ENCODE measurements around the gene COMMD9. TPM values are rescaled to one million over a fixed set of nuclear protein-coding genes. Genes with fewer than 3 reads are reported as not detected.

COMMD9 gene
- total and polyA plus RNA-seq, 4 donors: 50.1 to 152 (median 121) TPM

DNA sequence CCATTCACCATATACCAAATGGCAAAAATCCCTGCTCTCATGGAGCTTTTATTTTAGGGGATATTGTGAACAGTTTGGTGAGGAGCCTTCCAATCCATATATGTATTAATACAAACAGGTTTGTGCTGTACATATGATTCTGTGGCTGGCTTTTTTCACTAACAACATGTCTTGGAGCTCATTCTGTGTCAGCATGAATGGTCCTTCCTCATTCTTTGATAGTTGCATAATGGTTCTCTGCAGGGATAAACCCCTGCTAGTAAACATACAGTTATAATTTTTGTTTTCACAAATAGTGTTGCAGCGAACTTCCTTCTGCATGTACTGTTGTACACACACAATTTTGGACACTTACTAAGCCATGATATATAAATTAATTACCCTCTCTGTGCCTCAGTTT lies 15.1 kb upstream of the COMMD9 start:
- H3K9me3 ChIP-seq (ENCODE audit: control insufficient read depth, insufficient read depth, low read length): peaks cover 1% of the 10 kb centered on the region
- H3K36me3 ChIP-seq (ENCODE audit: control insufficient read depth, insufficient read depth, low read length): no peaks in the 10 kb centered on the region
- DNase-seq (ENCODE audit: low read depth in 4 of 6, low spot score in 6 of 6): no peak
- no CpG with 5 or more reads among the region's 1 CpG for WGBS (ENCODE audit: insufficient coverage)
- no peaks in the 10 kb centered on the region for H3K27me3 ChIP-seq (ENCODE audit: control insufficient read depth, insufficient read depth, low read length)
- H3K4me3 ChIP-seq (ENCODE audit: low read depth, low read length): no peak overlapping the region
- peaks cover 9% of the 10 kb centered on the region for H3K4me1 ChIP-seq (ENCODE audit: control insufficient read depth, insufficient read depth, low read length)
- no peak overlapping the region for H3K27ac ChIP-seq (ENCODE audit: low read depth, low read length)

DNA sequence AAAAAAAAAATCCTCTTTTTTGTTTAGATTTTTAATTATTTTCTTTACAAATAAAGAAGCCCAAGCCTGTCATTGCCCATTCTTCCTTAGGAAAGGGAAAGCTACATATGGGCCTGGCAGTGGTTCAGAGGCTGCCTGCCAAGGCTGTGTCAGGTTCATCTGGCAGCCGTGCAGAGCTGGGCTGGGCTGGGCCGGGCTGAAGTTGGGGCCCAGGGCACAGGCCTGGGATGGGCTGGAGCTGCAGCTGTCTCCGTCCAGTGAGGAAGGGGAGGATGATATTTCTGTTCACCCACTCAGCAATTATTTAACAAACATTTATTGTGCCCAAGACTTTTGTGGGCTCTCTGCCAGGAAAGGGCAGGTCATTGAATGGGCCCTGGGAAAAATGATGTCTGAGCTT lies 11.4 kb upstream of the COMMD9 start:
- no peaks in the 10 kb centered on the region for H3K36me3 ChIP-seq (ENCODE audit: control insufficient read depth, insufficient read depth, low read length)
- no peaks in the 10 kb centered on the region for H3K27me3 ChIP-seq (ENCODE audit: control insufficient read depth, insufficient read depth, low read length)
- no peak overlapping the region for H3K27ac ChIP-seq (ENCODE audit: low read depth, low read length)
- H3K4me3 ChIP-seq (ENCODE audit: low read depth, low read length): no peak overlapping the region
- DNase-seq (ENCODE audit: low read depth in 4 of 6, low spot score in 6 of 6): peak in 4 of 6 donors; percentile 42 to 90 (median 68)
- H3K4me1 ChIP-seq (ENCODE audit: control insufficient read depth, insufficient read depth, low read length): peaks cover 13% of the 10 kb centered on the region
- WGBS (ENCODE audit: insufficient coverage): 8% methylated on average over 2 of the region's 3 CpGs
- peaks cover 1% of the 10 kb centered on the region for H3K9me3 ChIP-seq (ENCODE audit: control insufficient read depth, insufficient read depth, low read length)

DNA sequence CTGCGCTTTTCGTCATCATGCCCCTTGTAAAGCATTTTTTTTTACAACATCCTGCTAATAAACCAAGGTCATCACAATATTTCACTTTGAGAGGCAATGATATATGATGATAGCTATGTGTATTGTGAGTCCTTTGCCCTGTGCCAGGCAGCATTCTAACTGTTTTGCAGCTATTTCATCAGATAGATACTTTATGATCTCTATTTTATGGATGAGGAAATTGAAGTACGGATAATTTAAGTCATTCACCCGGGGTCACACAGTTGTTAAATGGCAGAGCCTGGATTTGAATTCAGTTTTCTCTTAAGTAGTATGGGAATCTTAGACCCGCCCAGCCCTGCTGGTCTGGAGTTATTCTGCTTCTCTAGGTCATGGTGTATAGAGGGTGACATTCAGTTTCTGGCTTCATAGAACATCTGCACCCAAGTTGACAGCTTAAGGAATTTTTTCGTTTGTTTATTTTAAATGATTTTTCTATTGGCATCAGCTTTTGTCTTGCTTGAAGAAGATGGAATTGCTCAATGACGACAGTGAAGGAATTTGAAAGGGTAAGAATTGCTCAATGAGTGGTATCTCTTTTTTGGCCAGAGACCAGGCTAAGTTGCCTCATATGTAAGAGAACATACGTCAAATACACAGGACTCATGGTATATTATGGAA lies 7.8 kb upstream of the COMMD9 start:
- H3K4me1 ChIP-seq (ENCODE audit: control insufficient read depth, insufficient read depth, low read length): peaks cover 13% of the 10 kb centered on the region
- no peak overlapping the region for H3K27ac ChIP-seq (ENCODE audit: low read depth, low read length)
- 95% methylated on average over 3 of the region's 8 CpGs for WGBS (ENCODE audit: insufficient coverage)
- H3K27me3 ChIP-seq (ENCODE audit: control insufficient read depth, insufficient read depth, low read length): no peaks in the 10 kb centered on the region
- no peaks in the 10 kb centered on the region for H3K36me3 ChIP-seq (ENCODE audit: control insufficient read depth, insufficient read depth, low read length)
- H3K4me3 ChIP-seq (ENCODE audit: low read depth, low read length): no peak overlapping the region
- H3K9me3 ChIP-seq (ENCODE audit: control insufficient read depth, insufficient read depth, low read length): peaks cover 1% of the 10 kb centered on the region
- DNase-seq (ENCODE audit: low read depth in 4 of 6, low spot score in 6 of 6): no peak

DNA sequence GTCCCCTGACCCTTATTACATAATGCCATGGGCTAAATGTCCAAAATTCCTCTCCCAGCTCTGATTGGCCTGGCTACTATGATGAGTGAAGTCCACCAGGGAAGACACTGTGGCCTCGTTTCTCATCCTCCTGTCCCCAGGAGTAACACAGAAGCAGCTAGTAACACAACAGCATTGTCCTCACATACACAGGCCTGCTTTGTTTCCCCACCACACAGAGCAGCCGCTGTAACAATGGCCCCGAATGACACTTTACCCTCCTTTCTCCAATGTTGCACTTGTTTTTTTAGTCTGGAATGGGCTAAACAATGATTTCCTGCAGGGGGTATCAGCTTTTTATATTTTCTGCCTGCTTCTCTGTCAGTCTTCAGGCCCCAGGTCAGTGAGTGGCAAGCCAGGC lies 6.7 kb upstream of the COMMD9 start, which contains the start of gene PRR5L:
Gene PRR5L, plus strand, starts transcription at position 363 of the 400 bp plus-strand sequence. CDS start 104,834 bp downstream, outside the sequence.
- Histone ChIP-seq H3K27ac (ENCODE audit: low read depth, low read length) (no peak within 1 kb of the TSS), H3K27me3 (ENCODE audit: control insufficient read depth, insufficient read depth, low read length) (no peaks in the 10 kb centered on the region), H3K36me3 (ENCODE audit: control insufficient read depth, insufficient read depth, low read length) (no peaks in the 10 kb centered on the region), H3K4me3 (ENCODE audit: low read depth, low read length) (no peak within 1 kb of the TSS), H3K4me1 (ENCODE audit: control insufficient read depth, insufficient read depth, low read length) (peaks cover 9% of the 10 kb centered on the region), H3K9me3 (ENCODE audit: control insufficient read depth, insufficient read depth, low read length) (peaks cover 1% of the 10 kb centered on the region)
- no peak for DNase-seq (ENCODE audit: low read depth in 4 of 6, low spot score in 6 of 6)
- 57% methylated on average over 1 of the region's 3 CpGs for WGBS (ENCODE audit: insufficient coverage)

DNA sequence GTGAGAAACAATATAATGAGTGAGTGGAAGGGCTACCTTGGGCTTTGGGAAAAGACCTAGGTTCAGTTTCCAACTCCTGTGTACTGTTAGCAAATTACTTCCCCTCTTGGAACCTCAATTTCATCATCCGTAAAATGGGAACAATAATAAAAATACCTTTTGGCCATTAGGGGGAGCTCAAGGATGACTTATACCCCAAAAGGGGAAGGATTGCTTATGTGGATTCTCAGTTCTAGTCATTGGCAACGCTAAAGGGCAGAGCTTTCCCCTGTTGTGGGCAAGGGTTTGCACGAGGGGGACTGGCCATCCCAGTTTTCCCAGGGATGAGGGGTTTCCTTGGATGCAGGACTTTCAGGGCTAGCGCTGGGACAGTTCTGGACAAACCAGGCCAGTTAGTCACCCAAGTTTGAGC lies 3.1 kb upstream of the COMMD9 start:
- Histone ChIP-seq H3K4me3 (ENCODE audit: low read depth, low read length) (no peak overlapping the region), H3K4me1 (ENCODE audit: control insufficient read depth, insufficient read depth, low read length) (peaks cover 10% of the 10 kb centered on the region), H3K27me3 (ENCODE audit: control insufficient read depth, insufficient read depth, low read length) (no peaks in the 10 kb centered on the region), H3K27ac (ENCODE audit: low read depth, low read length) (no peak overlapping the region), H3K9me3 (ENCODE audit: control insufficient read depth, insufficient read depth, low read length) (no peaks in the 10 kb centered on the region), H3K36me3 (ENCODE audit: control insufficient read depth, insufficient read depth, low read length) (no peaks in the 10 kb centered on the region)
- DNase-seq (ENCODE audit: low read depth in 4 of 6, low spot score in 6 of 6): peak in 1 of 6 donors; percentile 27
- WGBS (ENCODE audit: insufficient coverage): 23% methylated on average over 3 of the region's 4 CpGs

DNA sequence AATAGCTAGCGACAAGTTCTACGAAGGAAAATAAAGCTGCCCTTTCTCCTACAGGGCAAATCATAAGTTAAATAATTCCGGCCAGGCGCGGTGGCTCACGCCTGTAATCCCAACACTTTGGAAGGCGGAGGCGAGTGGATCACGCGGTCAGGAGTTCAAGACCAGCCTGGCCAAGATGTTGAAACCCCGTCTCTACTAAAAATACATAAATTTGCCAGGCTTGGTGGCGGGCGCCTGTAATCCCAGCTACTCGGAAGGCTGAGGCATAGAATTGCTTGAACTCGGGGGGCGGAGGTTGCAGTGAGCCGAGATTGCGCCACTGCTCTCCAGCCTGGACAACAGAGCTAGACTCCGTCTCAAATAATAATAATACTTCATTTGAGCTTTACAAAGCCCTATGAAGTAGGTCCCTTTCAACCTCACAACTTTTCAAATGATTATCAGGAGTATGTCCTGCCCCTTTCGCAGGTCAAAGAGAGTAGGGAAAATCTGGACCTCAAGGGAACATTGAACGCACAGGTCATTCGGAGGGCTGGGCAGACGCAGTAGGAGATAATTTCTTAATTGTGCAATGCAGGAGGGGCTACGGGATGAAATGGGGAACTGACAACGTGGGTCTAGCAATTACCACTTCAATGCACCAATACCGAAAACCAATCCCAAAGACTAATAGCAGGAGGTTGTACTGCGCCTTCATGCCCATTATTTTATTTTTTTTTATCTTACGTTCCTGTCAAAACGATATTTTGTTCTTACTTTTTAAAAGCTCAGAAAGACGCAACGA lies 590 bp downstream of the COMMD9 start:
- Histone ChIP-seq H3K27me3 (ENCODE audit: control insufficient read depth, insufficient read depth, low read length) (no peaks in the 10 kb centered on the region), H3K4me1 (ENCODE audit: control insufficient read depth, insufficient read depth, low read length) (peaks cover 6% of the 10 kb centered on the region), H3K36me3 (ENCODE audit: control insufficient read depth, insufficient read depth, low read length) (no peaks in the 10 kb centered on the region), H3K4me3 (ENCODE audit: low read depth, low read length) (peak overlapping the region; percentile 70), H3K27ac (ENCODE audit: low read depth, low read length) (no peak overlapping the region), H3K9me3 (ENCODE audit: control insufficient read depth, insufficient read depth, low read length) (no peaks in the 10 kb centered on the region)
- peak in 1 of 6 donors; percentile 41 for DNase-seq (ENCODE audit: low read depth in 4 of 6, low spot score in 6 of 6)
- WGBS (ENCODE audit: insufficient coverage): 42% methylated on average over 26 of the region's 31 CpGs

DNA sequence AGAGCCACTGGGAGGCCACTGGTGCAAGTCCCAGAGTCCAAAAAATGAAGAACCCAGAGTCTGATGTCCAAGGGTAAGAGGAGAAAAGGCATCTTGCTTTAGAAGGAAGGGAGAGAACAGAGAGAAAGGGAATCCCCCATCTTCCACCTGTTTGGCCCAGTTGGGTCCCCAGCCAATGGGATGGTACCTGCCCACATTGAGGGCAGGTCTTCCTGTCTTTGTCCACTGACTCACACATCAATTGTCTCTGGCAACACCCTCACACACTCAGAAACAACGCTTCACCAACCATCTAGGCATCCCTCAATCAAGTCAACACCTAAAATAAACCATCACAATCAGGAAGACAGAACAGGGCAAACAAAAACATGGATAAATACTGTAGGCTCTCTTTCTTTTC lies 6.3 kb downstream of the COMMD9 start:
- Histone ChIP-seq H3K4me3 (ENCODE audit: low read depth, low read length) (no peak overlapping the region), H3K4me1 (ENCODE audit: control insufficient read depth, insufficient read depth, low read length) (peaks cover 15% of the 10 kb centered on the region), H3K9me3 (ENCODE audit: control insufficient read depth, insufficient read depth, low read length) (peaks cover 5% of the 10 kb centered on the region), H3K27me3 (ENCODE audit: control insufficient read depth, insufficient read depth, low read length) (no peaks in the 10 kb centered on the region), H3K36me3 (ENCODE audit: control insufficient read depth, insufficient read depth, low read length) (no peaks in the 10 kb centered on the region), H3K27ac (ENCODE audit: low read depth, low read length) (no peak overlapping the region)
- DNase-seq (ENCODE audit: low read depth in 4 of 6, low spot score in 6 of 6): no peak
- no CpG with 5 or more reads among the region's 1 CpG for WGBS (ENCODE audit: insufficient coverage)

DNA sequence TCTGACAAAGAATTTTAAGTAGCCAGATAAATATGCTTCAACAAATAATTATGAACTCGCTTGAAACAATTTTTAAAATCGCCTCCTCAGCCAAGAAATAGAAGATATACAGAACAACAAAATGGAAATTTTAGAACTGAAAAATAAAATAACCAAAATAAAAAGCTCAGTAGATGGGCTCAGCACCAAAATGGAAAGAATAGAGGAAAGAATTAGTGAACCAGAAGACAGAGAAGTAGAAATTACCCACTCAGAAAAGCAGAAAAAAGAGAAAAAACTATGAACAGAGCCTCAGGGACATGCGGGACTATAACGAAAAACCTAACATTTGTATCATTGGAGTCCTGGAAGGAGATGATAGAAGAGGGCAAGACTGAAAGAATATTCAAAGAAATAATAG lies 7.4 kb downstream of the COMMD9 start:
- WGBS (ENCODE audit: insufficient coverage): no CpG with 5 or more reads among the region's 4 CpGs
- no peaks in the 10 kb centered on the region for H3K27me3 ChIP-seq (ENCODE audit: control insufficient read depth, insufficient read depth, low read length)
- H3K27ac ChIP-seq (ENCODE audit: low read depth, low read length): no peak overlapping the region
- H3K4me3 ChIP-seq (ENCODE audit: low read depth, low read length): no peak overlapping the region
- DNase-seq (ENCODE audit: low read depth in 4 of 6, low spot score in 6 of 6): no peak
- H3K4me1 ChIP-seq (ENCODE audit: control insufficient read depth, insufficient read depth, low read length): peaks cover 15% of the 10 kb centered on the region
- peaks cover 5% of the 10 kb centered on the region for H3K9me3 ChIP-seq (ENCODE audit: control insufficient read depth, insufficient read depth, low read length)
- H3K36me3 ChIP-seq (ENCODE audit: control insufficient read depth, insufficient read depth, low read length): no peaks in the 10 kb centered on the region

DNA sequence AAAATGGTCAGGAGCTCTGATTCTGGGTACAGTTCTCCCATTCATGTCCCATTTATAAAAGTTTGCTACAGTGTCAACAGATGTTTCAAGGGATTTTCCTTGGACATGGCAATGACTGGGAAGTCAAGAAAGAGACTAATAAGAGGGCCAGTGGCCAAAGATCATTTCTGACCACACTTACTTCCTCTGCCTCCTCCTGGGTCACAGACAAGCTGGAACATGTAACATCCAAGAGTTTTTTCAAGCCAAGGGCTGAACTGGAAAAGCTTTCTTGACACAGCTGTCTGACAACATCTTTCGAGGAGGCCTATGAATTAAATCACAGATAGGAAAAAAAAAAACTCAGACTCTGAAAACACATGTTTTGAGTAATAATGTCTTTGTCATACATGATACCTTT lies 8.7 kb downstream of the COMMD9 start:
- no CpG with 5 or more reads among the region's 1 CpG for WGBS (ENCODE audit: insufficient coverage)

More for the DNA sequence above, 8.7 kb downstream of the COMMD9 start:
- peaks cover 15% of the 10 kb centered on the region for H3K4me1 ChIP-seq (ENCODE audit: control insufficient read depth, insufficient read depth, low read length)
- H3K4me3 ChIP-seq (ENCODE audit: low read depth, low read length): no peak overlapping the region
- H3K27ac ChIP-seq (ENCODE audit: low read depth, low read length): no peak overlapping the region
- no peaks in the 10 kb centered on the region for H3K27me3 ChIP-seq (ENCODE audit: control insufficient read depth, insufficient read depth, low read length)
- H3K9me3 ChIP-seq (ENCODE audit: control insufficient read depth, insufficient read depth, low read length): peaks cover 5% of the 10 kb centered on the region
- DNase-seq (ENCODE audit: low read depth in 4 of 6, low spot score in 6 of 6): no peak
- H3K36me3 ChIP-seq (ENCODE audit: control insufficient read depth, insufficient read depth, low read length): peaks cover 4% of the 10 kb centered on the region
